ENCODE measurements around the gene NEMP2.

DNA sequence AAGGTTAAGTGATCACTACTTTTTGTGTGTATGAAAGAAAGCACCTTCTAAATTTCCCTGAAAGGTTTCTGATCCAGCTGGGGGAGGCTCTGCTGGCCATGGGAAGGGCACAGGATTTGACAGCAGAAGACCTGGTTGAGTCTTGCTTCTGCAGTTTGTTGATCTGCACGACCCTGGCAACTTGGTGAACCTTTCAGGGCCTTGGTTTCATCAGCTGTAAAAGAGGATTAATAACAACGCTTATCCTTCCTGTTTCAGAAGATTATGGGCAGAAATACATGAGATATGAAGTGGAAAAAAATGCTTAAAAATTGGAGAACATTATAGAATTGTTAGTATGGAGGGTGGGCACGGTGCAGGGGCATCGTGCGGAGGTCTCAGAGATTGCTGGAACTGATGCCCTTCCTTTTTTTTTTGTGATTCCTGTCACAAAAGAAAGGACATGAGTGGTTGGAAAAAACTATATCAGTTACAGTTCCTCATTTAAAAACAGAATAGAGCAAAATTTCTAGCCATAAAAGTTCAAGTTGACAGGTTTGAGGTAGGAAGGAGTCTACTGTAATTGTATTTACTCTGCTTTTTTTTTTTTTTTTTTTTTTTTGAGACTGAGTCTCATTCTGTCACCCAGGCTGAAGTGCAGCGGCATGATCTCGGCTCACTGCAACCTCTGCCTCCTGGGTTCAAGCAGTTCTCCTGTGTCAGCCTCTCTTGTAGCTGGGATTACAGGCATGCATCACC, 79.0 kb downstream of the NEMP2 start:
- TF ChIP-seq, protein P1, sequence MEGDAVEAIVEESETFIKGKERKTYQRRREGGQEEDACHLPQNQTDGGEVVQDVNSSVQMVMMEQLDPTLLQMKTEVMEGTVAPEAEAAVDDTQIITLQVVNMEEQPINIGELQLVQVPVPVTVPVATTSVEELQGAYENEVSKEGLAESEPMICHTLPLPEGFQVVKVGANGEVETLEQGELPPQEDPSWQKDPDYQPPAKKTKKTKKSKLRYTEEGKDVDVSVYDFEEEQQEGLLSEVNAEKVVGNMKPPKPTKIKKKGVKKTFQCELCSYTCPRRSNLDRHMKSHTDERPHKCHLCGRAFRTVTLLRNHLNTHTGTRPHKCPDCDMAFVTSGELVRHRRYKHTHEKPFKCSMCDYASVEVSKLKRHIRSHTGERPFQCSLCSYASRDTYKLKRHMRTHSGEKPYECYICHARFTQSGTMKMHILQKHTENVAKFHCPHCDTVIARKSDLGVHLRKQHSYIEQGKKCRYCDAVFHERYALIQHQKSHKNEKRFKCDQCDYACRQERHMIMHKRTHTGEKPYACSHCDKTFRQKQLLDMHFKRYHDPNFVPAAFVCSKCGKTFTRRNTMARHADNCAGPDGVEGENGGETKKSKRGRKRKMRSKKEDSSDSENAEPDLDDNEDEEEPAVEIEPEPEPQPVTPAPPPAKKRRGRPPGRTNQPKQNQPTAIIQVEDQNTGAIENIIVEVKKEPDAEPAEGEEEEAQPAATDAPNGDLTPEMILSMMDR (conservative IDR thresholded peaks at IDR 0.05 in 1 of 2, IDR thresholded peaks at IDR 0.05 in 1 of 2; ENCODE audit: extremely low read depth in 1 of 2, insufficient read depth in 1 of 2, low read depth in 1 of 2, low read length in 2 of 2), result no peak
- no peak for TF ChIP-seq EZH2 (IDR thresholded peaks at IDR 0.05; ENCODE audit: borderline replicate concordance, low read length)
